NOMO-1 treated with DMSO at 0.1 percent for 48 hours (cell line): ENCODE data around the gene FNDC3A.
"Not testable (repeated sequence)": the region's sequence is repeated elsewhere in the genome, so short reads cannot be mapped to it uniquely, and the experiment has no call there.

Experiments
- DNase-seq: peaks from one replicate; lab custom pipeline; 2025; ENCODE audit not compliant: unreplicated experiment; lab: John Stamatoyannopoulos, UW

The FNDC3A gene

DNA sequence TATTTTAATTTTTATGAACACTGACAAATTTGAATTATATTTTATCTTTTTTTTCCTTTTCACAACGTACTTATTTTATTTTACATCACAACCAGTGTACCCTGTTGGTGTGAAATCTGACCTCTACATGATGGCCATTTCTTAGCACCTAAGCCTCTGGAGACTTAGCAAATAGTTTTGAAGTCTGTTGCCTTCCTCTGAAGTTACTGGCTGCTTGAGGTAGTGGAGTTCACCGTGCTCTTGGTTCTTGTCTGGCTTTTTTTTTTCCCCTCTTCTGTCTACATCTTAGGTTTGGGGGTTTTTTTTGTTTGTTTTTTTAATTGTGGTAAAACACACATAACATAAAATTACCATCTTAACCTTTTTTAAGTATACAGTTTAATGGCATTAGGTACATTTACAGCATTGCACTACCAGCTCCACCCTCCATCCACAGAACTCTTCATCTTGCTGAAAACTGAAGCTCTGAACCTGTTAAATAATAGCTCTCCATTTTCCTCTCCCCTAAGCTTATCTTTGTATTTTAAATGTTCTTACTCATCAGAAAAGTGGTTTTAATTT lies 150.3 kb downstream of the FNDC3A start:
- no peak for DNase-seq

DNA sequence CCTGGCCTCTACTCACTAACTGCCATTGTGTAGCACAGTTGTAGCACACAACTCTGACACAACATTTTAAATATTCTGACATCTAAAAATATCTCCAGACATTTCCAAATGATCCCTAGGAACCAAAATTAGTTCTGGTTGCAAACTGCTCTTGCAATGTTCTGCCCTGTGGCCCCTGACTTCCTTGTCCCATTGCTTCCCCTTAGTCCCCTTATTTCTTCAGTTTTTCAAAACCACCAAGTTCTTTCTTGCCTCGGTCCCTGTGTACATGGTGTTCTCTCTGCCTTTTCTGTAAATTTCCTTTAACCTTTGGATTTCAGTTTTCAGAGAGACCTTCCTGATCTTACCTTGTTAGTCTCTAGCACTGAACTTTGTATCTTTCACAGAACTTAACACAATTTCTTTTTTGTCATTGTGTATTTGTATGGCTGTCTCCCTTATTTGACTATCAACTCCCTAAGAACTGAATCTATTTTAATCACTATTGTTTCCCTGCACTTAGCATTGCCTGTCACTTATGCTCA lies 156.8 kb downstream of the FNDC3A start:
- peak; percentile 54 for DNase-seq

DNA sequence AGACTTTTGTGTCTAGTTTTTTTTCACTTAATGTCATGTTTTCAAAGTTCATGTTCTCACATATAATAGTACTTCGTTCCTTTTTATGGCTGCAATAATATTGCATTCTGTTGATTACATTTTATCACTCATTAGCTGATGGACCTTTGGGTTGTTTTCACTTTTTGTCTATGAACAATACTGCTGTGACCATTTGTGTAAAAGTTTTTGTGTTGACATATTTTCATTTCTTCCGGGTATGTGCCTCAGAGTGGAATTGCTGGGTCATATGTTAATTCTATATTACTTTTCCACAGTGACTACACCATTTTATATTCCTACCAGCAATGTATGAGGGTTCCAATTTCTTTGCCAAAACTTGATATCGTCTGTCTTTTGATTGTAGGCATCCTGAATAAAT lies 158.6 kb downstream of the FNDC3A start:
- no peak for DNase-seq

DNA sequence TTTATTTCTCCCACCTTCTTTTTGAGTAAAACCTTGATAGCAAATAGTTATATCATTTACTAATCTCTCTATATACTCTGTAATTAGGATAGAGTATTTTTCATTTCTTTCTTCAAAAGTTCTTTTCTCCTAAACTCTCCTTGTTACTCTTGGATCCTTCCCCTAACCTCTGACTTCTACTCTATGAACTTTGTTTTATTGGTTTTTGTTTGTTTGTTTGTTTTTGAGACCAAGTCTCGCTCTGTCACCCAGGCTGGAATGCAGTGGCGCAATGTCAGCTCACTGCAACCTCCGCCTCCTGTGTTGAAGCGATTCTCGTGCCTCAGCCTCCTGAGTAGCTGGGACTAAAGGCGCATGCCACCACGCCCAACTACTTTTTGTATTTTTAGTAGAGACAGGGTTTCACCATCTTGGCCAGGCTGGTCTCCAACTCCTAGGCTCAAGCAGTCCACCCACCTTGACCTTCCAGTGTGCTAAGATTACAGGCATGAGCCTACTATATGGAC lies 161.5 kb downstream of the FNDC3A start:
- DNase-seq: not testable (repeated sequence)

DNA sequence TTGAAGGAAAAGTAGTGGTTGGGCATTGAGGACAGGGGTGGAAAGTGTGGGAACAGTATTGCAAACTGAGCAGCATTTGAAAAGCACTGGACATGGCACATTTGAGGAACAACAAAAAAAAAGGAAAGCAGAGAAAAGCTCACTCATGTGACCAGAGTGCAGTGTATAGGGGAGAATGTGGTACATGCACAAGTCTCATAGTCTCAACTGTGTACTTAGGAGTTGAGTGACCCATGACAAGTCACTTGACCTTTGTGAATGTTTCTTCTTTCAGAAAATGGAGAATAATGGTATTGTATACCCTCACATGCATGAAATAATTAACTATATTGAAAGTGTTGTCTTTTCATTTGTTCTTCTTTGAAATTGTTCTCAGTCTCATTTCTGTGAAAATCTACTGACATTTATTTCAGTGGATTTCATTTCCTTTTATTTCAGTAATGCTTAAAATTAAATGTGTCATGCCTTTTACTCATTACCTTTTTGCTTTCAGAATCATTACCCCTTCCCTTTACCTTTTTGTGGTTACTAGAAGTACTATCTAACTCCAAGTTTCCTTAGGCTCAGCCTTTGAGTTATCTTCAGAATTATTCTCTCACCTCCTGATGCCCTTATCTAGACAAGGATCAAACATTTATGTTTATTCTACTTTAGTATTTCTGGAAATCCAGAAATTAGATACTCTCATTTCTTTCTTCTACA lies 165.3 kb downstream of the FNDC3A start:
- no peak for DNase-seq

DNA sequence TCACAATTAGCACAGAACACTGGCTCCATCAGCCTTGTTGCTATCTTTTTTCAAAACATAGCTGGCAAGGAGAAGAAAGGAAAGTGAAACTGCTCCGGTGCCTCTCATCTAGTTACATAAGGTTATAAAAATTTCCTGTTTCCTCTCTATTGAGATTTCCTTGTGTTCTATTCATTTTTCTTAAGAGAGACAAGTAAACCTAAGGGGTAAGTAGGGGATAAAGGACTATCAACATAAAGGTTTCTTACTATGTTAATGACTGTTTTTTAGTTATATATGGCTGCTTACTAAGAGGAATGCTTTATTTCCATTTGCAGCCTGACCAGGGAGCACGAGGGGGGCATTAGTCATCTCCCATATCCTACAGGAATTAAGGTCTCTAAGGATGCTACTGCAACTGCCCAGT lies 171.2 kb downstream of the FNDC3A start:
- no peak for DNase-seq

DNA sequence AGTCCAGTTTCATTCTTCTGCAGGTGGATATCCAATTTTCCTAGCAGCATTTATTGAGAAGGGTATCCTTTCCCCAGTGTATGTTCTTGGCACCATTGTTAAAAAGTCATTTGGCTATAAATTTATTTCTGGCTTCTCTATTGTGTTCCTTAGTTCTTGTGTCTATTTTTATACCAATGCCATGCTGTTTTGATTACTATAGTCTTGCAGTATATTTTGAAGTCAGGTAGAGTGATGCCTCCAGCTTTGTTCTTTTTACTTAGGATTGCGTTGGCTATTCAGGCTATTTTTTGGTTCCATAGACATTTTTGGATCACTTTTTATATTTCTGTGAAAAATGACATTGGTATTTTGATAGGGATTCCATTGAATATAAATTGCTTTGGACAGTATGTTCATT lies 172.7 kb downstream of the FNDC3A start:
- DNase-seq: no peak

DNA sequence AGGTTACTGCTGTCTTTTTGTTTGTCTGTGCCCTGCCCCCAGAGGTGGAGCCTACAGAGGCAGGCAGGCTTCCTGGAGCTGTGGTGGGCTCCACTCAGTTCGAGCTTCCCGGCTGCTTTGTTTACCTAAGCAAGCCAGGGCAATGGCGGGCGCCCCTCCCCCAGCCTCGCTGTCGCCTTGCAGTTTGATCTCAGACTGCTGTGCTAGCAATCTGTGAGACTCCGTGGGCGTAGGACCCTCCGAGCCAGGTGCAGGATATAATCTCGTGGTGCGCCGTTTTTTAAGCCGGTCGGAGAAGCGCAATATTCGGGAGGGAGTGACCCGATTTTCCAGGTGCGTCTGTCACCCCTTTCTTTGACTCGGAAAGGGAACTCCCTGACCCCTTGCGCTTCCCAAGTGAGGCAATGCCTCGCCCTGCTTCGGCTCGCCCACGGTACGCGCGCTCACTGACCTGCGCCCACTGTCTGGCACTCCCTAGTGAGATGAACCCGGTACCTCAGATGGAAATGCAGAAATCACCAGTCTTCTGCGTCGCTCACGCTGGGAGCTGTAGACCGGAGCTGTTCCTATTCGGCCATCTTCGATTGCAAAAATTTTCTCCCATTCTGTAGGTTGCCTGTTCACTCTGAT lies 182.4 kb downstream of the FNDC3A start:
- DNase-seq: not testable (repeated sequence)

DNA sequence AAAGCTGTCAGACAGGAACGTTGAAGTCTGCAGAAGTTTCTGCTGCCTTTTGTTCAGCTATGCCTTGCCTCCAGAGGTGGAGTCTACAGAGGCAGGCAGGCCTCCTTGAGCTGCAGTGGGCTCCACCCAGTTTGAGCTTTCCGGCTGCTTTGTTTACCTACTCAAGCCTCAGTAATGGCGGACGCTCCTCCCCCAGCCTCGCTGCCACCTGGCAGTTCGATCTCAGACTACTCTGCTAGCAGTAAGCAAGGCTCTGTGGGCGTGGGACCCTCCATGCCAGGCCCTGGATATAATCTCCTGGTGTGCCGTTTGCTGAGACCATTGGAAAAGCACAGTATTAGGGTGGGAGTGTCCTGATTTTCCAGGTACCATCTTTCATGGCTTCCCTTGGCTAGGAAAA lies 187.4 kb downstream of the FNDC3A start:
- not testable (repeated sequence) for DNase-seq

DNA sequence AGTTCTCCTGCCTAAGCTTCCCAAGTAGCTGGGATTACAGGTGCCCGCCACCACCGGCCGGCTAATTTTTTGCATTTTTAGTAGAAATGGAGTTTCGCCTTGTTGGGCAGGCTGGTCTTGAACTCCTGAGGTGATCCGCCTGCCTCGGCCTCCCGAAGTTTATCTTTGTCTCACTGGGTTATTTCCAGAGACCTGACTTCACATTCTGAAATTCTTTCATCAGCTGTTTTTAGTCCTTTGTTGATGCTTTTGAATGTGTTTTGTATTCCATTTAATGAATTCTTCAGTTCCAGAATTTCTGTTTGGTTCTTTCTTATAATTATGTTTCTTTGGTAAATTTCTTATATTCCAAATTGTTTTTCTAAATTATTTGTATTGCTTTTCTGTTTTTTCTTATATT lies 189.0 kb downstream of the FNDC3A start:
- DNase-seq: no peak

DNA sequence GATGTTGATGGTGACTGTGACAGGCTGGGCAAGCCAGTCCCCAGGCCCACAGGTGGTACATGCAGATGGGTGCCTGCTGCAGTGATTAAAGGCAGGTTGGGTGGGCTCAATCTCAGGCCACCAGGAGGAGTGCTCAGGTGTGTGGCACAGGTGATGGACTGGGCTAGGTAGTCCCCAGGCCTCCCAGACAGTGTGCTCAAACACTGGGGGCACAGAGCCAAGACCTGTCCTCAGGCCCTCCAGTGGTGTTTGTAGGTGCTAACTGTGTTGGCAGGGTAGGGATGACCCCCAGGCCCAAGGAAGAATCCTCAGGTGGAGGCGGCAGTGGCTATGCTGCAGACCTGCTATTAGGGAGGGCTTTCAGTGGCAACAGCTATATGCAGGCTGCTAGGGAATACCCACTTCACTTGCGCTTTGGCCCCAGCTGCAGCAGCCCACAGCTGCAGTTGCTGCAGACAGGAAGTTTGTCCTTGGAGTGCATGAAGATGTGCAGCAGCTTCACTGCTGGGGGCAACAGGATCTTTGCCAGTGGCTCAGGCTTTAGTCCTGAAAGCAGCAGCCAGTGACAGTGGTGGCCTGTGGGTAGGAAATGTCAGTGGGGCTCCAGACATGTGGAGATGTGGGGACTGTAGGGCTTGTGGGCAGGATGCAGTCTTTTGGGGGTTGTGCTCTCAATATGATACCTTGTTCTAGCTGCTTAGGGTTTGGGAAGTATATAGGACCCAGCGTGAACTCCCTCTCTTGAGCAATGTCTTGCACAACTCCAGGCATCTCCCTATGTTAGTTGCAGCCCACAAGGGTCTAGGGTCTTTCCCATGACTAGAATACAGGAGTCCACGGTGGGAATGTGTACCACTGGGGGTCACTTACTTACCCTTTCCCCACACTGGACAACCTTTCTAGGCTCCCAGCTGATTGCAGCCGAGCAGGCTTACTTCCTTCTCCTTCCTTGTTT lies 190.4 kb downstream of the FNDC3A start:
- DNase-seq: no peak

DNA sequence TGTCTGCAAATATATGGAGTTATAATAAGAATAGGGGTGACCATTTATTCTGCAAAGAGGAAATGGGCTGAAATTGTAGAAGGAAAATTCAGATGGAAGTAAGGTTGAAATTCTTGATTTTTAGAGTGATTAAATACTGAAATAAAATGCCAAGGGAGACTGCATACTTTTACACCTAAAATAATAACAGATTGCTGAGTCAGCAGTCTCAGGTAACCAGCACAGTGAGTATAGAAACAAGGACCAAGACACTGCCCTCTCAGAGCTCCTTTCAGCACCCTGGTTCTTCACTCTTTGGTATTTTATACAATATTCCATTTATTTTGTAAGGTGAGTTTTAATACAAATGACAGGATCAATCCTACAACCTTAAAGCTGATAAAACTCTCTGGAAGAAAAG lies 195.6 kb downstream of the FNDC3A start:
- DNase-seq: no peak

DNA sequence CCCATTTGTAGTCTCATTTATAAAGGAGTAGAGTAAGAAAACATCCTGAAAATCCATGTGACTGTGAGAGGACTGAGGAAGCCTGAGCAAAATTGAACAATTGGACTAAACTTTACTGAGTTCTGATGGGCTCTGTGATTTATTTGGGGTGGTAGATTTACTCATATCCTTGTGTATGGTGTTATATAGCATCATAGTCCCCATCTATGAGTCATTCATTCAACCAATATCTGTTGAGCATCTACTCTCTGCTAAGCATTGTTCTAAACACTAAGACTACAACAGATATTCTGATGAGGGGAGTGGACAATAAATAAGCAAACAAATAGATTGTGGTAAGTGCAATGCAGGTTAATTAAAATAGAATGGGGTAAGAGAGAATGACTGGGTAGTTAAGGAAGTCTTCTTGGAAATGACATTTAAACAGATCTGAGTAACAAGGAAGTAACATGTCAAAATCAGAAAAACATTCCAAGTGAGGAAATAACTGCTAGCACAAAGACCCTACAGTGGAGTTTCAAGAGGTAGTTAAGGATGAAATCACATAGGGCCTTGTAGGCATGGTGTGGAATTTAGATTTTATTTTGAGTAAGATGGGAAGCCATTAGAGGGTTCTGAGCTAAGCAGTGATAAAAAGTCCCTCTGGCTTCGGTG lies 208.1 kb downstream of the FNDC3A start:
- DNase-seq: no peak

DNA sequence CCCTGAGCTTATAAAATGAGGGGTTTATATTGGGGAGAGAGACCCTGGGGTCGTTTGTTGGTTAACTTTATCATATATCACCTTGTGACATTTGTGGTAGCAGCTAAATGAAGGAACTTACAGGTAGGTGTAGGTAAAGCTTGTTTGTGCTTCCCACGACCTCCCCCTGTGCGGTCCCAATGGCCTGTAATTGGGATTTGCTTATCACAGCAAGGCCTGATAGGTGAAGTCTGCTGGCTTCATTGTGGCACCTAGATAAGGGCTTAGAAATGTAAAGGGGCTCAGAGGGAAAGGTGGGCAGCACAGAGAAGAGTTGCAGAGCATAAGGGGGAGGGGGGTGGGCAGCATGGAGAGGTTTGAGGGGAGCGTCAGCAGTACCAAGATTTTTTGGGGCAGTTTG lies 208.9 kb downstream of the FNDC3A start:
- no peak for DNase-seq

DNA sequence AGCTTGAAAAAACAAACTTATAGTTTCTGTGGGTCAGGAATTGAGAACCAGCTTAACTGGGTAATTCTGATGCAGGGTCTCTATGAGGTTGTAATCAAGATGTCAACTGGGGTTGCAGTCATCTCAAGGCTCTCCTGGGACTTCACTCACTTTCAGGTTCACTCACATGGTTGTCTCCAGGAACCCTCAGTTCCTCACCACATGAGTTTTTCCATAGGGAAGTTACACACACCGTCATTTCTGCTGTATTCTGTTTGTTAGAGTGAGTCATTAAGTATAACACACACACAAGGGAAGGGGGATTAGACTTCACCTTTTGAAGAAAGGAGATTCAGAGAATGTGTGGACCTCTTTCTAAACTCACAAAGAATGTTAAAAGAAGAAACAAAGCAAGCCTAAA lies 209.6 kb downstream of the FNDC3A start:
- no peak for DNase-seq

DNA sequence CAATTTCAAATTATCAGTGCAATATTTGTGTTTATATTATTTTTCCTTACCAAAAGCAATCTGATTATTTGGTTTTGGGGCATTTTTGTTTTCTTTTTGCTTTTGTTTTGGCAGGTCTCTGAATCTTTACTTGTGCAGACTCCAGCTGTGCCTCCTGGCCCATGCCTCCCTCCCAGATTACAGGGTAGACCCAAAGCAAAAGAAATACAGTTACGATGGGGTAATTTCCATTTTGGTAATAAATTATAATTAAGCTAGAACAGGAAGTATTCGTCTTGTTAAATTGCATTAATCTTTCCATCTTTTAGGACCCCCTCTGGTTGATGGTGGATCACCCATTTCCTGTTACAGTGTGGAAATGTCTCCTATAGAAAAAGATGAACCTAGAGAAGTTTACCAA lies 215.2 kb downstream of the FNDC3A start:
- no peak for DNase-seq

DNA sequence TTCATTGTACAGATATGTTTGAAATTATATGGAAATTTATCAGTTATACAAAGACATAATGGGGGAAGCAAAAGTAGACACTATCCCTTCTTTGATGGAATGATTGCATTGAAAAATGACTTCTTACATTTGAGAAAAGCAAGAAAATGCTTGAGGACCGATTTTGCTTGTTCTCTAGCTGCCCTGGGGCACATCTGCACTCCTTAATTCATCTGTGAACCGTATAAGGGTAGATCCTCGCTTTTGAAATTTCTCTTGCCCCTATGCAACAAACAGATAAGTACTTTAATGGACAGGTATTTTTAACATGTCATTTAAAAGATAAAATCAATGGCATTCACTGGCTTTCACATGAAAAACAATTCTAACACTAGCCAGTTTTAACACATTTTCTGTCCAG lies 230.9 kb downstream of the FNDC3A start:
- DNase-seq: no peak

DNA sequence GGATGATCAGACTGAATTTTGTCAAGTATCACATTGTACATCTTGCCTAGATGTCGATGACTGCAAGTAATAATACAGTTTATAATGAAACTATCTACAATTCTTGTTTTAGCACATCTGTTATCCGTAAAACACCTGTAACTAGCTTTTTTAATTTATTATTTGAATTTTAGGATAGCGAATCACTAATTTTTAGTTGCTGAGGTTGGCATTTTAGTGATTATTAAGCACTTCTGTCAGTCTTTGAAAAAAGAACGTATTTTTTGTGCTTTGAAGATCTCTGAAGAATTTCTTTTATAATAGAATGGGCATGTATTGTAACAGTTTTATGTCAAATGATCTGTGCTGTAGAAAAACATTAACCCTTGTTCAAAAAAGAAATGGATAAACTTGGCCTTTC lies 232.9 kb downstream of the FNDC3A start:
- no peak for DNase-seq

DNA sequence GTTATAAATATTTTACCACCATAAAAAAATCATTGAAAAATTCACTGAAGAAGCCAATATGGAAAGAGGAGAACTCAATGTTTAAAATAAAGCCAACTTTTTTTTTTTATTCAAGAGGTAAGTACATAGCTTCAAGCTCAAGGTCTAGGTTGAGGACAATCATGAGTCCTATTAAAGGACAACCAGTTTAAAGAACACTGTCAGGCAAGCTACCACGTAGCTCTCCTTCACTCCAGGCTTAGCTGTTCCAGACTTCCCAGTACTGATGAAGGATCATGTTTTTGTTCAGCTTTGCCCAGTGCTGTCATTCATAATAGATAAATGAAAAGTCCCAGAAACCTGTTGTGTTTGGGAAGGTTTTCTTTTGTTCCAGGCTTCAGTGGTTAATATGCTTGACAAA lies 234.4 kb downstream of the FNDC3A start:
- no peak for DNase-seq

DNA sequence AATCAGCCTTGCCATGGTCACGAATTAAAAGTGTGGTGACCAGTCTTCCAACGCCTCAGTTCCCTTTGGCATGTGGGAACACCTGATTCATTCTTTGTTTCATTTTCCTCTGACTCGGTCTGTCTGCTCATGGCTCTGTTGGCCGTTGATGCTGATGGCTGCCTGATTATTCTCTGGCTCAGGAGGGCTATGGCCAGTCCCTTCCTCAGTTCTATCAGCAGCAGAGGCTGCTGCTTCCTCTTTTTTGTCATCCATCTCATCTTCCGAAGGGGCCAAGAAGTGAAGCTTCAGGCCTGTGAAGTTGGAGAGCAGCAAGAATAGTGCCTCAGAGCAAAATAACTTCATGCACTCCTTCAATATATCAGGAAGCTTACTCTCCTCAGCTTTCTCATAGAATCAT lies 235.0 kb downstream of the FNDC3A start:
- DNase-seq: no peak

DNA sequence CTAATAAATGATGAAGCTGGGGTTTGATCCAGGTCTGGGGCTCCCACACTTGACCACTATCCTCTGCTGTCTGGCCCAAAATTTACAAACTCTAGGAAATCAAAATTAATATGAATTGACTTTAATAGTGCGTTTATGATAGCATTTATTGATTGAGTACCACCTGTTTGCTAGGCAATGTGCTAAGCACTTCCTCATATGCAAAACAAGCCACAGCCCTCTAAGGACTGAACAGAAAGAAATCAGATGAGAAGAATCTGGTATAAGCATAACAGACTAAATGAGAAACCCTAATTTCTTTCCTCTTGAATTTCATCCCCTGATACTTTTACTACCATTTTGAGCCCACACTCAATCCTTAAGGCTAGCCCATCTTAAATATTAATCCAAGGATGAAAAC lies 237.8 kb downstream of the FNDC3A start:
- DNase-seq: no peak
